LNCAP (cell line): ENCODE measurements around the gene LZTS2.

ENCODE experiments used
- TF ChIP-seq, protein P1 (sequence below): fragments of 450-650 bp; IDR thresholded peaks from 2 replicates; pipeline ENCODE4 v1.5.1; 2017; ENCODE audit warnings: mild to moderate bottlenecking

Gene LZTS2

DNA sequence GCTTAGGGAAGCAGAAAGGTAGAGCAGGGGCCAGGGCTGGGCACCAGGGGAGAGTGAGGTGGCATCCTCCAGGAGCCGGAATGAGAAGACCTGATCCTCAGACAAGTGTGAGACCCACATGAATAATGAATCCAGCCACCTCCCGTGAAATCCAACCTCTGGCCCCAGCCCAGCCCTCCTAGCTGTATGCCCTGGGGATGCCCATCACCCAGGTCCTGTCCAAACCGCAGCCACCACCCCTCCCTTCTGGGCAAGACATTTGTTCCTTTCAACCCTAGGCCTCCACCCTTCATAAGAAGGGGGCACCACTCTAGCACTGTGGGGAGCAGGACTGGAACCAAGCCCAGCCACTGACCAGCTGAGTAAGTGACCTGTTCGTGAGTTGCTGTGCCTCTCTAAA, 21.6 kb downstream of the LZTS2 start:
- TF ChIP-seq, protein P1, sequence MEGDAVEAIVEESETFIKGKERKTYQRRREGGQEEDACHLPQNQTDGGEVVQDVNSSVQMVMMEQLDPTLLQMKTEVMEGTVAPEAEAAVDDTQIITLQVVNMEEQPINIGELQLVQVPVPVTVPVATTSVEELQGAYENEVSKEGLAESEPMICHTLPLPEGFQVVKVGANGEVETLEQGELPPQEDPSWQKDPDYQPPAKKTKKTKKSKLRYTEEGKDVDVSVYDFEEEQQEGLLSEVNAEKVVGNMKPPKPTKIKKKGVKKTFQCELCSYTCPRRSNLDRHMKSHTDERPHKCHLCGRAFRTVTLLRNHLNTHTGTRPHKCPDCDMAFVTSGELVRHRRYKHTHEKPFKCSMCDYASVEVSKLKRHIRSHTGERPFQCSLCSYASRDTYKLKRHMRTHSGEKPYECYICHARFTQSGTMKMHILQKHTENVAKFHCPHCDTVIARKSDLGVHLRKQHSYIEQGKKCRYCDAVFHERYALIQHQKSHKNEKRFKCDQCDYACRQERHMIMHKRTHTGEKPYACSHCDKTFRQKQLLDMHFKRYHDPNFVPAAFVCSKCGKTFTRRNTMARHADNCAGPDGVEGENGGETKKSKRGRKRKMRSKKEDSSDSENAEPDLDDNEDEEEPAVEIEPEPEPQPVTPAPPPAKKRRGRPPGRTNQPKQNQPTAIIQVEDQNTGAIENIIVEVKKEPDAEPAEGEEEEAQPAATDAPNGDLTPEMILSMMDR: no peak

DNA sequence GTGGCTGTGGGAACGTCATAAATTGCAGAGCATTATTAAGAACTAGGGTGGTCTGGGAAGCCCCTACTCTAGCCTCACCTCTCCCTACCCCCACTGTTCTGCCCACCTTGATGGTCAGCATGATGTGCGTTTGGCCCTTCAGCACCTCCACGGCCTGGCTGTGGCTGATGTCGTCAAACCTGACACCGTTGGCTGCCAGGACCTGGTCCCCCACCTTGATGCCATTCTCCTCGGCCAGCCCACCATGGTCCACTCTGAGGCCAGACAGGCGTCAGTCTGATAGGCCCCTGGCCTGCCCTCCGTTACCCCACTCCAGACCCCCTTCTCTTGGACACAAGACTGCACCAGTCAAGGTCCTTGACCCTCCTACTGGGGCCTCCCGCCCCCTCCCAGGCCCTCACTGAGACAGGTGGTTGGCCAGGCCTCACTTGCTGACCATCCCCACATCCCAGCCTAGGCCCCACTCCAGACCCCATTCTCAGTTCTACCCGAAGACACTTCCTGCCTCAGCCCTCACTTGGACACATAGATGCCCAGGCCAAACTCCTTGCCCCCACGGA, 22.2 kb downstream of the LZTS2 start:
- TF ChIP-seq, protein P1: no peak

- TF ChIP-seq, protein P1: no peak
Measured at GRCh38 chr10:101022967-101023705, 23.5 kb downstream of the LZTS2 start.

DNA sequence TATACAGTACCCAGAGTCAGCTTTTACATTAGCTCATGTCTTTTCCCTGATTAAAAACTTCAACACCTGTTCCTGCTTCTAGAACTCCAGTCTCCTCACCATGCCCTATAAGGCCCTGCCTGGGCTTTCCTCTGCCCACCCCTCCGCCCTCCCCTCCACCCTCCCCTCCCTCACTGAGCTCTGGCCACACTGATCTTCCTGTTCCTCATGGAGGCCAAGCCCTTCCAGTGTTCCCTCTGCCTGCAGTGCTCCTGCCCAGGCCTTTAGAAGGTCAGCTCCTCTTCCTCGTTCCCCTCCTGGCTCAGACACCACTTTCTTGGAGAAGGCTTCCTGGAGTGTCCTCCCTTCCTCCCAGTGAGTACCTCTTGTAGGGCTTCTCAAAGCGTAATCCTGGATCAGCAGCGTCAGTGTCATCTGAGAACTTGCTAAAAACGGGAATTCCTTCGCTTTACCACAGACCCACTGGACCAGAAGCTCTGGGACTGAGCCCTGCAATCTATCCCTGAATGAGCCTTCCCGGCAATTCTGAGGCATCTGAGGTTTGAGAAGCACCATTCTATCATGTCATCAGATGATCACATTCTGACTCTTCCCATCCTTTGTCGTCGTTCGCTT, 27.6 kb downstream of the LZTS2 start:
- TF ChIP-seq, protein P1: no peak

DNA sequence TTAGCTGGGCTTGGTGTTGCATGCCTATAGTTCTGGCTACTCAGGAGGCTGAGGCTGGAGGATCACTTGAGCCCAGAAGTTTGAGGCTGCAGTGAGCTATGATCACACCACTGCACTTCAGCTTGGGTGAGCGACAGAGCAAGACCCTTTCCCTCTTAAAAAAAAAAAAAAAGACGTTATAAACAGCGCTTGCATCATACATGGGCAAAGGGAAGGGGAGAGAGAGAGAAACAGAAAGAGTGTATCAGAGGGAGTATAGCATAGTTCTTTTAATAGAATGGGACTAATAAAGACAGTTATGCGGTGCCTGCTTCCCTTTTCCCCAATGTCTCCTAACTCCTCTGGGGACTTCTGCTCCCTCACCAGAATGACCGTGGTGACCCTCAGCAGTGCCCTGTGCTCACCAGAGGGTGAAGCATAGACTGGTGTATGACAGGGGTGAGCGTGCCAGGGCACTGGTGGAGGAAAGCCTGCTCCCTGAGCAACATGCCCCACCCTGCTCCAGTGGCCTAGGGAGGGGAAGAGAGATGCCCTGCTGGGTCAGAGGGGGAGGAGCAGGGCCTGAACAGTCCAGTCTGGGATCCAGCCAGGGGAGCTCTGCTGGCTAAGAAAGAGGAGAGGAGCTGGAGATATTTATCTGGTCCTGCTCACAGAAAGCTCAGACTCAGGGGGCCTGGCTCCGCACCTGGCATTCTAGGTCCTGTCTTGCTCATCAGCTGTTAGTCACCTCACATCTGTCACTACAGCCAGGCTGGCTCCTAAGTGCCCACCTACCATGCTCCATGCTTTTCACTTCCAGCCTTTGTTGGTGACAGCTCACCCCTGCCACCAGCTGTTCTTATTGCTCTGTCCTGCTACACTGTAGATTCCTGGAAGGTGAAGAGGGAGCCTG, 29.1 kb downstream of the LZTS2 start:
- TF ChIP-seq, protein P1: no peak

DNA sequence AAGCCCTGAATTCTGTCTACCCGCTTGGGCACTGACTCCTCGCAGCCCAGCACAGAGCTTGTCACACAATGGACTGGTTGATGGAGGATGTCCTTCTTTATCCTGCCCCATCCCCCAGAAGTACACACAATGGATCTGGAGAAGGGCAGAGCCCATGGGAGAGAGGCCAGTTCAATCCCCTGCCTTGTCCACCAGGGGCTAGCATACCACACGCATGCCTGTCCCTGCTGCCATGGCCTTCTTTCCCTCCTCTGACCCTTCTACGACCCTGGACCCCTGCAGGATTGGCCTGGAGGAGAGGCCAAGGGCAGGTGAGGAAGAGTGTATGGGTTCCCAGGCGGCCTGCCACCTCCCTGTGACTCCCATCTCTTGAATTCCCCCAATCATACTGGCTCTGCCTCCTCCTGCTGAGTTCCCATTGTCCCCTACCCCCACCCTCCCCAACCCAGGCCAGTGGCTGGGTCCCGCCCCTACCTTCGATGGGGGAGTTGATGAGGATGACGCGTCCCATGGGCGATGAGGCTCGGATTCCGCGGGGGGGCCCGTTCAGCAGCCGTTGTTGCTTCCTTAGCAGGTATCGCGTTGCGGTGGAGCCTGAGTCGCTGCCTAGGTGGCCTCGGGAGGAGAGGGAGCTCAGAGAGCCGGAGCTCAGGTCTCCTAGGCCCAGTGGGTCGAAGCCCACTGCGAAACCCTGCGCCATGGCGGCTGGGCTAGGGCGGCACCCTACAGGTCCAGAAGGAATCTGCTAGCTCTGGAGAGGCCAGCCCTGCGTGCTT, 30.1 kb downstream of the LZTS2 start:
- TF ChIP-seq, protein P1: no peak
